DMS114 treated with DMSO at 0.1 percent for 48 hours (cell line): ENCODE measurements around the gene ZCRB1.
"Not testable (repeated sequence)": the region's sequence is repeated elsewhere in the genome, so short reads cannot be mapped to it uniquely, and the experiment has no call there.

Experiments used
- DNase-seq: peaks from one replicate; lab custom pipeline; 2025; ENCODE audit not compliant: unreplicated experiment; lab: John Stamatoyannopoulos, UW

ZCRB1 gene

DNA sequence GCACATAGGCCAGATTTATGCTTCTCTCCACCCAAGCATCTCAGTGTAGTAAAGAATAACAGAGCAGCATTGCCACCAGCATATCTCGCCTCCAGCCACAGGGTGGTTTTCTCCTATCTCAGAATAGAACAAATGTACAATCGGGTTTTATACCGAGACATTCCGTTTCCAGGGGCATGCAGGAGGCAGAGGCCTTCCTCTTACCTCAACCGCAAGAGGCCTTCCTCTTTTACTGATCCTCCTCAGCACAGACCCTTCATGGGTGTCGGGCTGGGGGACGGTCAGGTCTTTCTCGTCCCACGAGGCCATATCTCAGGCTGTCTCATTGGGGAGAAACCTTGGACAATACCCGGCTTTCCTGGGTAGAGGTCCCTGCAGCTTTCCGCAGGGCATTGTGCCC, 4.2 kb upstream of the ZCRB1 start:
- DNase-seq: not testable (repeated sequence)

DNA sequence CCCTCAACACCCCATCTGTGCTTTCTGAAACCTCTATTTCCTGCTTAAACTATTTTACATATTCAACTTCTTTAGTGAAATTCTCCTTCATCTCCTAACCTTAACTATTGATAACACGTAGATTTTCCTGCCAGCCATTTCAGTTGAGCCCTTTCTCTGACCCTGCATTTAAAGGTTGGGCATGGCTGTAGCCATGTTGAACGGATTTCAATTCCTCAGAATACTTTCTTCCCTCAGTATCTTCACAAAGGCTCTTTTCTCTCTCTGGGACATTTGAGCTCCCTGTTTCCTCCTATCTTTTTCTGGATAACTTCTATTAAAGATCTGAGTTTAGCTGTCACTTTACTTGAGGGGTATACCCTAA, 1.3 kb upstream of the ZCRB1 start:
- DNase-seq: no peak

DNA sequence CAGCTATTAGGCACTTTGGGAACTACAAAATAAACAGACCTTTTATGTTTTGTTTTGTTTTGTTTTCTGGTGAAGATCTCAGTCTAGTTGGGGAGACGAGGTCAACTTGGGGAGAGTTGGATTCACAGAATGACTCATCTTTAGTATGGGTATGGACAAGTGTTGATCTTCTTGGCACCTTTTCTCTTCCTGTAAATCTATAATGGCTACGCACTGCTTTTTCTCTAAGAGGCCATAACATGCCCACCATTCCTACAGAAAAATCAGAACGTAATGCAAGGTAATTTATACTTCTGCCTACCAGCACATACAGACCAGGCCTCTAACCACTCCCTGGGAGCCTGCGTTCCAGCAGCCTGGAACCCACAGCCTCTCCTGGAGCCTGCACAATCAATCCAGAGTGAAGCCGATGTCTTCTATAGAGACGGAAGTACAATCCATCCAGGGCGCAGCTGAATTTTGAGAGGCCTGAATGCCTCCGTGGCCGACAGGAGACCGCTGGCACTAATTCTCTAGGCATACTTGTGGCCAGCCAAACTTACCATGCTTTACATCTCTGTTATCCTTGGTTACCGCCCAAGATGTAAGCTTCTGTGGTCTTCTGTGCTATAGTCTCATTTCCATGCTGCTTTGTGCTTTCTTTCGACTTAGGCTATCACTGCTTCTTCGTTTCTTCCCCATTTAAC, 790 bp upstream of the ZCRB1 start:
- DNase-seq: peak; percentile 19

DNA sequence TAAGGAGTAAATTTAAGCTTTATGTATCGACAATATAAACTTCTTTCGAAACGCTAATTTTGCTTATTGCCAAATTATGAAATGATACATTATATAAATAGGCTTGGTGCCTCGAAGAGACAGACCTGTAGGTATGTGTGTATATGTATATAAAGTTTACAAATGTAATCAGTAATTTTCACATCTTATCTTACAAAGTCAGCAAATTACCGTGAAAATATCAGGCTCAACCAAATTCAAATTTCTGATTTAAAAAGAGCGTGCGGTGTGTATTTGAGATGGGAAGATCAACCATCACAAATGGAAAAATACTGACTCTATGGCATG, 605 bp downstream of the ZCRB1 start:
- DNase-seq: no peak

DNA sequence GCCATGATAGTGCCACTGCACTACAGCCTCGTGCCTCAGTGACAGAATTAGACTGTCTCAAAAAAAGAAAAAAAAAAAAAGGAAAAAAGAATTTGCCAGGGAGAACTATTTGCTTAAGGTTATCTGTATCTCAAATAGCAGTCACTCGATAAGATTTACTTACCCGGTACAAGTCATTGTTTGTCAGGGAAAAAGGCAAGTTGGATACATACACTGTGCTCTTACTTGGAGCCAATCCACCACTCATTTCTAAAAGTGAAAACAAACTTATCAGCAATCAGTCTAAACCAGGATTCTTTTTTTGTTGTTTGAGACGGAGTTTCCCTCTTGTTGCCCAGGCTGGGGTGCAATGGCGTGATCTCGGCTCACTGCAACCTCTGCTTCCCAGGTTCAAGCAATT, 2.0 kb downstream of the ZCRB1 start:
- DNase-seq: no peak

DNA sequence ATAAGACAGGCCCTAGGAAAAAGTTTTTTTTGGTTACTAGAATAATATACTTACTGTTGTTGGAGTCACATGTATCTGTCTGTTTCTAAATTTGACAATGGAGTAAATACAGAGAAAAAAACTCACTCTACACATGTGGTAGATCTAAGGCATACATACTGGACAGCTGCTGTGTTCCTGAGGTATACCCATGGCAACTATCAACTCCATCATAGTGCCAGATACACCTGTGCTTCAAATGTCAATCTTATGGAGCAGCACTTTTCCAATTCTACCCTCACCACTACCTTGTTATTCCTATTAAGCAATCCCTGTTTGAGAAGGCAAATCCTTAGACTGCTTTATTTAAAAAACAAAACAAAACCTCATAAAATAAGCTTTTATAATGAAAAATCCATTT, 3.3 kb downstream of the ZCRB1 start:
- DNase-seq: no peak

DNA sequence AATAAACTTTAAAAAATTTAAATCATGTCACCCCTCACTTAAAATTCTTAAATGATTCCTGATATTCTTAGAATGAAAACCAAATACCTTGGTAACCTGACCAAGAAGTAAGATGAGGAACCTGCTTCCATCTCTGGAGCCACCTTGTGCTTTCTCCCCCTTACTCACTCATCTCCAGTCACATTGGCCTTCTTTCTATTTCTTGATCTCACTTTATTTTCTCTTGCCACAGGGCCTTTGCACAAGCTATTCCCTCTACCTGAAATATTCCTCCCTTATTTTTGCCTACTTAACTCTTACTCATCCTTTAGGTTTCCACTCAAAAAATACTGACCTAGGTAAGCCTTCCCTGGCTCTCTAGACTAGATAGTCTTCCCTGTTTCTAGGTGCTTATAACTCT, 5.1 kb downstream of the ZCRB1 start:
- DNase-seq: no peak

DNA sequence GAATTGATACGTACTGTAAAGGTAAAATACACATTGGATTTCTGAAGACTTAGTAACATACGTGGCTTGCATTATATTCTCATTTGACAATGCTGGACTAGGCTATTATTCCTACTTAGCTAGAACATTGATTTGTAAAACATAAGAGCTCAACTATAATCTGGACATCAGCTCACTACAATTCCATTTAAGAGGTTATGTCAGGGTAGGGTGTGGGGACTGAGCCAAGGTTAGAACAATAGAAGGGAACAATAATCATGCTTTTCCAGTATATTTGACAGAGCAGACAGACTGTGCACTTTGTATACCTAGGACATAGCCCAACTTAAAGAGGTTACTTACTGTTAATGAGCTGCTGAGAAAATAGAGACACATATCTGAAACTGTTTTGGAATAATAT, 10.8 kb downstream of the ZCRB1 start:
- no peak for DNase-seq

DNA sequence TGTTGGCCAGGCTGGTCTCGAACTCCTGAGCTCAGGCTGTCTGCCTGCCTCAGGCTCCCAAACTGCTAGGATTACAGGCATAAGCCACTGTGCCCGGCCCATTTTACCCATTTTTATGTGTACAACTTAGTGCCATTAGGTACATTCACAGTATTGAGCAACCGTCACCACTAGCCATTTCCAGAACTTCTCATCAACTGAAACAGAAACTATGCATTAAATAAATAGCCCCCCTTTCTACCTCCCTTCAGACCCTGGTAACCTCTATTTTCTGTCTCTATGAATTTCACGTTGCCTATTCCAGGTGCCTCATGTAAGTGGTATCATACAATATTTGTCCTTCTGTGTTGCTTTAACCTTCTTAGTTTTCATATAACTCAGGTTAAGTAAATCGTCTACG, 15.9 kb downstream of the ZCRB1 start:
- DNase-seq: no peak

DNA sequence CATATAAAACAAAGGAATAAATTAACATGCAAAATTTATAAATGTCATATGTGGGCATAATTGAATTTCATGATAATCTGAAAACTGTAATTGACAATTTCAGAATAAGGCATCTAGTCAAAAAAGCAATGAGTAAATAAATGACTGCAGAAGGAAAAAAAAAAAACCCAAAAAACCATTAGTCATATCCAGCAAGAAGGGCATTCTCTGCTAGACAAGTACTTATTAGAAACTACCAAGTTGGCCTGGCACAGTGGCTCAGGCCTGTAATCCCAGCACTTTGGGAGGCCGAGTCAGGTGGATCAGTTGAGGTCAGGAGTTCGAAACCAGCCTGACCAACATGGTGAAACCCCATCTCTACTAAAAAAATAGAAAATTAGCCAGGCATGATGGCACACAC, 17.5 kb downstream of the ZCRB1 start:
- DNase-seq: no peak

DNA sequence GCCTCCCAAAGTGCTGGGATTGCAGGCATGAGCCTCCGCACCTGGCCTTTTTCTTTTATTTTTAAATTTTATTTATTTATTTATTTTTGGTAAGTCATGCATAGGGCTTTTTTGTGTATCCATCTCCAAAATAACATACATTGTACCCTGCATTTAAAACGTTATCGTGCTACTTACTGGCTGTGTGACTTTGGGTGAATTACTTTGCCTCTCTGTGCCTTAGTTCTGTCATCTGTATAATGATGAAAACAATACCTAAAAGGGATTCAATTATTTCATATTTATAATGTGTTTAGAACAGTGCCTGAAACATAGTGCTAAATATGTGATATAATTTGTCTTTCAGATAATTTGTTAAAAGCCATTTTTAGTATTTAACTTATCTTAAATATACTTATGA, 19.6 kb downstream of the ZCRB1 start:
- DNase-seq: no peak

DNA sequence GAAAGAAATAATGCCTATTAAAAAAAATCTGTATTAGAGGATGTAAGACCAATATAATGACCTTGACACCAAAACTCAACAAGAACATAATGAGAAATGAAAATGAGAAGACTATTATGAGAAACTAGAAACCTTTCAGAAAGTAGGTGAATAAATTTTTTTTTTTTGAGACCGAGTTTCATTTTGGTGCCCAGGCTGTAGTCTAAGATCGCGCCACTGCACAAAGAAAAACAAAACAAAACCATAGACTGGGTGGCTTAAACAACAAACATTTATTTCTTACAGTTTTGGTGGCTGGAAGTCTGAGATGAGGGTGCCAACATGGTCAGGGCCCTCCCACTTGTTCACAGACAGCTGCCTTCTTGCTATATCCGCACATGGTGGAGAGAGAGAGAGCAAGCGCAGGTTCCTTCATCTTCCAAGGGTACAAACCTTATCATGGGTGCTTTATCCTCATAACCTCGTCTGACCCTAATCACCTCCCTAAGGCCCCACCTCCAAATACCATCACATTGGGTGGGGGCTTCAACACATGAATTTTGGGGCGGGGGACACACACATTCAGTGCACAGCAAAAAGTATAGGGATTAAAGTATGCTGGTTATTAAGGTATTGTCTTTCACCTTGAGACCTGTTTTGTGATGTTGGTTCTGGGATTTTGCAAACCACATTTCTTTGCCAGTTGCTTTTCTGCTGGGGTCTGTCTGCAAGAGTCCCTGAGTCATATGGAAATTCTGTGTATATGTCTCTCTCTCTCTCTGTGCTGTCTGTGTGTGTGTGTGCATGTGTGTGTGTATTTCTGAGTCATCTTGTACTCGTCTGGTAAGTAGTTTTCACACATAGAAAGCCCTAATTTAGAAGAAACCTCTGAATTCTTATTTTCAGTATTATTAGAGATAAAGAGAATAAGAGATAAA, 26.2 kb downstream of the ZCRB1 start:
- no peak for DNase-seq

DNA sequence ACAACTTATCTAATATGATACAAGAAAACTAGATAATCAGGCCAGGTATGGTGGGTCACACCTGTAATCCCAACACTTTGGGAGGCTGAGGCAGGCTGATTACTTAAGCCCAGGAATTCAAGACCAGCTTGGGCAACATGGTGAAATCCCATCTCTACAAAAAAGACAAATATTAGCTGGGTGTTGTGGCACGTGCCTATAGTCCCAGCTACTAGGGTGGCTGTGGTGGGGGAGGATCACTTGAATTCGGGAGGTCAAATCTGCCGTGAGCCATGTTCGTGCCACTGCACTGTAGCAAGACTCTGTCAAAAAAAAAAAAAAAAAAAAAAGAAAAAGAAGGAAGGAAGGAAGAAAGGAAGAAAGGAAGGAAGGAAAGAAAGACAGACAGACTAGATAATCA, 27.0 kb downstream of the ZCRB1 start:
- no peak for DNase-seq

DNA sequence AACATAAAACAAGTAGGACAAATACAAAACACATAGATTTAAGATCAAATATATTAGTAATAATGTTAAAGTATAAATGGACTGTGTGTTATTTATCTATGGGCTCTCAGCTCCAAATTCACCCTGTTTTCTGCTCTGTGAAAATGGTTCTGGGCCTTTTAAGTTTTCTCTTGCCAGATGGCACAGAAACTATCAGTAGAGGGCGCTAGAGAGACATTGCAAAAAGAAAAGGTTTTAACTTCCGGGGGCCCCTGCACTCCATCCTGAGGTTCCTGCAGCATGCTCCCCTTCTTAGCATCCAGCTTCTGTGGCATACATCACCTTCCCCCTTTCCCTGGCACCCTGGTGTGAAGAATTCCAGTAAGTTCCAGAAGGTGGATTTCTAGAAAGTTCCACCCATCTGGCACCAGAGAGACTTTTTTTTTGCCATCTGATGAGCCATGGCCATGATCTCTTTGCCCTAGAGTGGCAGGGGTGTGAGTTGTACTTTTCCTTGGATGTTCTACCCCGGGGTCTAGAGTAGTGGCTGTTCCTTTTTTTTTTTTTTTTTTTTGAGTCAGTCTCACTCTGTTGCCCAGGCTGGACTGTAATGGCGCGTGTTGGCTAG, 29.3 kb downstream of the ZCRB1 start:
- DNase-seq: no peak

DNA sequence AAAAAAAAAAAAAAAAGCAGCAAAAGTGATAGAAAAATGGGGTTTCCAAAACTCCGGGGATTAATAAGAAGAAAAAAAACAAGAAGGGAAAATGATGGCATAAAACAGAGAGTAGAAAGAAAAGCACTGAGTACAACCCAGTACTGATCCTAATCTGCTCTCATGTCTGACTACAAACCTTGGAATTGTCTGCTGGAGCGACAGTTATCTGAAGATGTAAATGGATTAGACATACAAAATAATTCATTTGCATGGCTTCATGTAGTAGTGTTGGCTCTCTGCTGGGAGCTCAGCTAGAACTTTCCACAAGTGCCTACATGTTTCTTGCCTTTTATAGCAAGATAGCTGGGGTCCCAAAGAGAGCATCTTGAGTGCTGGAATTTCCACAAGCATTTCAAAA, 34.2 kb downstream of the ZCRB1 start:
- DNase-seq: no peak

DNA sequence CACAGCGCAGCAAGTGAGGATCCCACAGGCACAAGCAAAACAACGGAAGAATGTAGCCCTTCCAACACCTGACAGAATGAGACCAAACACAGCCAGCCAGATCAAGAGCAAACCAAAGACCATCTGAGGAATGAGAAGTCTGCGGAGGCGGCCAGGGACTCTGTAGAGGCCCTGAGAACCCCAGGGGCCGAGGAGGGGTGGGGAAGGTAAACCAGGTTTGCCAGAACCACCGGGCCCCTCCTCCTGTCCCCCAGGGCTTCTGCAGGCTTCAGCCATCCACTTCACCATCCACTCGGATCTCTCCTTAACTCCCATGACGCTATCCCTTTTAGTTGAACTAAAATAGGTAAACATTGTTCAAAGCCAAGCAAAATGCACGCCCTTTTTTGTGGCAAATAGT, 37.4 kb downstream of the ZCRB1 start:
- no peak for DNase-seq

DNA sequence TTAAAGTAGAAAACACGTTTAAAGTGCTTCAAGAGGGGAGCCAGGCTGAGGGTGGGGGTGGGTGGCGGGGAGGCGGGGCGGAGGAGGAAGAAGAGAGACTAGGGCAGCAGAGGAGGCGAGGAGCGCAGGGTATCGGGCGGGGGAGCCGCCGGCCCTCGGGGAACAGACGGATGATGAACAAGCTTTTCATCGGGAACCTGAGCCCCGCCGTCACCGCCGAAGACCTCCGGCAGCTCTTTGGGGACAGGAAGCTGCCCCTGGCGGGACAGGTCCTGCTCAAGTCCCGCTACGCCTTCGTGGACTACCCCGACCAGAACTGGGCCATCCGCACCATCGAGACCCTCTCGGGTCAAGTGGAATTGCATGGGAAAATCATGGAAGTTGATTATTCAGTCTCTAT, 39.2 kb downstream of the ZCRB1 start:
- no peak for DNase-seq

DNA sequence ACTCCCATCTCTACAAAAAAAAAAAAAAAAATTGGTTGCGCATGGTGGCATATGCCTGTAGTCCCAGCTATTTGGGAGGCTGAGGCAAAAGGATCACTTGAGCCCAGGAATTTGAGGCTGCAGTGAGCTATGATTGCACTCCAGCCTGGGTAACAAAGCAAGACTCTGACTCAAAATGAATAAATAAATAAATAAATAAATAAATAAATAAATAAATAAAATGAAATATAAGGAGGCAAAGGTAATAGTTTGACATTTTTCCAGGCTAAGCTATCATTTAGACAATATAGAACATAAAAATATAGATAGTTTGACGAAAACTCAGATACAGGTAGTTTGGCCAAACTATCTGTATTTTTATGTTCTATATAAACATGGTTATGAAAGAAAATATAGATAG, 40.5 kb downstream of the ZCRB1 start:
- DNase-seq: no peak

DNA sequence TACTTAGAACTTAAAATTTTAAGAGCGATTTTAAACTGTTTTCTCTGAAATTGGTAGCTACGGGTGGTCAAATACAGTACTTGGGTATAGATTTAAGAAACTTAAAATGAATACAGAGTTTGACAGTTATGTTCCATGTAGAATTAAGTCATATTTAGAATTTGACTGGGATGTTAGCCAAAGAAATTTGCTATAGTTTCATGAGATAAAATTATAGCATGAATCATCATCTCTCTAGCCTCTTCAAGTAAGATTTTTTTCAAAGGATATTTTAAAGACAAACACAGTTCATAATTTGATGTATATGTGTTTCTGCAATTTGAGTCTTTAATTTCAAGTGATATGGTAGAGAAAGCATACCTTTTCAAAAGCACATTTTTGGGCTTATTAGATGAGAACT, 41.0 kb downstream of the ZCRB1 start:
- no peak for DNase-seq

DNA sequence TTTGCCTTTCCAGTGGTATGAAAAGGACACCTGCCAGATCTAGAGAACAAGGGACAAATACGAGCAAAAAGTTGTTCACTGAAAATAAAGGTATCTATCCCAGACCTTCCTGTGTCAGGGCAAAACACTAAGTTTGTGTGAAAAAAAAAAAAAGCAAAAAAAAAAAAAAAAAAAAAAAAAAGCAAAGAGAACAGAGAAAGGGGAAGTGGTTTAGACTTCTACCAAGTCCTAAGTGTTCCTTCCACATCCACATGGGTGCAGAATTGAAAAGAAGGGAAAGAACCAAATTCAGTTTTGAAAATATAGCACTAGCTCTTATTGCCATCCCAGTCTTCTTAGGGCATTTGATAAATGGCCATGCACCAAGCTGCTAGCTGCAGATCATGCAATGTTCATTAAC, 41.7 kb downstream of the ZCRB1 start:
- no peak for DNase-seq

DNA sequence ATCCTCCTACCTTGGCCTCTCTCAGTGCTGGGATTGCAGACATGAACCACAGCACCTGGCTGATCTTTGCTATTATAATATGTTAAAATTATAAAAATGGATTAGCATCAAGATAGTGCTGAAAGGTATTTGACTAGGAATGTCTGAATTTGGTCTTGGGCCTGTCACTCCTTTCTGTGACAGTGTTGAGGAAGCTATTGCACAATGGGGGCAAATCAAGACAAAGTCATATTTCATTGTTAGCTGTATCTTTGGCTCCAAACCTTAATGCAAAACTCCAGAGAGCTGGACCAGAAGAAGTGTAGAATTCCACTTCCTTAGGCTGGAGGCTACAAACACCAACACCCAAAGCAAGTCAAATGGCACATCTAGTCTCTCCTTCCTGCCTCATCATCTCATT, 42.2 kb downstream of the ZCRB1 start:
- DNase-seq: no peak

DNA sequence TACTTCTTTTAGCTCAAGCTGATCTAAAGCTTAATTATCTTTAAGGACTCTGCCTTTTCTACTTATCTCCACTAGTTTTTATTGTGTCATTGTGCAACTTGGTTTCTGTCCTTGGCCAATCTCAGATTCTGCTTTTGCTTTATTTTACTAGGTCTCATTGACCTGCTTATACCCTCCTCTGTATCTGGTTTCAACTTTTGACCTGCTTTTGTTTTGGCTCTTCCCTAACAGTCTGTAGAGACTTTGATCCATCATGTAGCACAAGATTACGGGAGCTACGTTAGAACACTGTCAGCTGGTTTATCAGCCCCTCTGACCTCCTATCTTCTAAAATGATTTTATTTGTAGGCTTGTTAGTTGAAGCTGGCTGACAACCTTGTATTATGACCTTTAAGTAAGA, 43.6 kb downstream of the ZCRB1 start:
- no peak for DNase-seq
